Activated naive CD4-positive, alpha-beta T cell treated with anti-CD3 and anti-CD28 coated beads, Interleukin-2, amount 50 U/mL, for 16 hours (primary cell): ENCODE results near the gene MORC2.

Experiments
- DNase-seq: peaks from one replicate; pipeline ENCODE4 v3.0.0-alpha.2; 2020

MORC2 gene

GRCh38 chr22:30885001-30885366 lies 83.6 kb downstream of the MORC2 start:
- no peak for DNase-seq

- no peak for DNase-seq
These were observed 84.2 kb downstream of the MORC2 start for GRCh38 chr22:30884211-30885000.

- no peak for DNase-seq
These were observed 84.9 kb downstream of the MORC2 start for GRCh38 chr22:30883586-30884145.

GRCh38 chr22:30882974-30883533 lies 85.5 kb downstream of the MORC2 start:
- no peak for DNase-seq

- no peak for DNase-seq
These were observed 86.3 kb downstream of the MORC2 start for GRCh38 chr22:30882184-30882717.

- no peak for DNase-seq
These were observed 87.0 kb downstream of the MORC2 start for GRCh38 chr22:30881361-30882183.

GRCh38 chr22:30880847-30881246 lies 87.7 kb downstream of the MORC2 start:
- no peak for DNase-seq

- no peak for DNase-seq
These were observed 88.4 kb downstream of the MORC2 start for GRCh38 chr22:30880181-30880601.

GRCh38 chr22:30879415-30879797 lies 89.2 kb downstream of the MORC2 start:
- no peak for DNase-seq

GRCh38 chr22:30878516-30879414 lies 89.8 kb downstream of the MORC2 start:
- DNase-seq = no peak

- DNase-seq = no peak
These were observed 90.7 kb downstream of the MORC2 start for GRCh38 chr22:30877662-30878515.

GRCh38 chr22:30876915-30877553 lies 91.5 kb downstream of the MORC2 start:
- no peak for DNase-seq

GRCh38 chr22:30876221-30876751 lies 92.3 kb downstream of the MORC2 start:
- DNase-seq = no peak

GRCh38 chr22:30875481-30876215 lies 92.9 kb downstream of the MORC2 start:
- DNase-seq = no peak
